Uterus (tissue), 4 donors: Measurements from ENCODE around the gene JARID2. TPM values are rescaled to one million over a fixed set of nuclear protein-coding genes. Genes with fewer than 3 reads are reported as not detected.

Source experiments
- DNase-seq, 2 donors: peaks; one replicate each; pipeline ENCODE4 v3.0.0-alpha.2; 2019 to 2020
- H3K27ac ChIP-seq, 2 donors: fragments of 200-600 bp; sonication (generic); 1 replicate in 1 of 2; 2 replicates in 1 of 2; pipeline ENCODE4 v1.5.1; 2016 to 2018
- H3K27me3 ChIP-seq, 2 donors: fragments of 200-600 bp; sonication (generic); one replicate each; pipeline ENCODE4 v1.5.1; 2018 to 2019; ENCODE audit warnings: control low read depth in 1 of 2
- H3K36me3 ChIP-seq, 2 donors: fragments of 200-600 bp; sonication (generic); one replicate each; pipeline ENCODE4 v1.5.1; 2019; ENCODE audit warnings: control low read depth in 1 of 2
- H3K4me1 ChIP-seq, 2 donors: fragments of 200-600 bp; sonication (generic); one replicate each; pipeline ENCODE4 v1.5.1; 2018 to 2019; ENCODE audit warnings: control low read depth in 1 of 2
- H3K4me3 ChIP-seq, 2 donors: fragments of 200-600 bp; sonication (generic); 1 replicate in 1 of 2; 2 replicates in 1 of 2; pipeline ENCODE4 v1.5.1; 2018 to 2019; ENCODE audit warnings: mild to moderate bottlenecking in 1 of 2
- H3K9me3 ChIP-seq, 2 donors: fragments of 200-600 bp; sonication (generic); one replicate each; pipeline ENCODE4 v1.5.1; 2019; ENCODE audit warnings: control low read depth in 1 of 2
- CTCF ChIP-seq, 4 experiments: fragments of 200-600 bp in 2 of 4; fragments of 450-650 bp in 2 of 4; sonication (generic) in 2 of 4; IDR thresholded peaks; one replicate each; pipeline ENCODE4 v1.5.1; 2016 to 2019; ENCODE audit warnings: antibody characterized with exemption in 4 of 4, mild to moderate bottlenecking in 2 of 4, moderate library complexity in 1 of 4
- POLR2A ChIP-seq, 2 donors: fragments of 450-650 bp; IDR thresholded peaks; one replicate each; pipeline ENCODE4 v1.6.1; 2016; ENCODE audit warnings: antibody characterized with exemption in 2 of 2, mild to moderate bottlenecking in 1 of 2, moderate library complexity in 1 of 2
- intact Hi-C: fragments of 100-400 bp; cut with DNase I; formaldehyde crosslinking; loops from one replicate; pipeline ENCODE4 v1.15.1; 2023; ENCODE audit warnings: low total_unique reads
- total RNA-seq, 4 donors: library from RNA; depleted of rRNA in 3 of 4; stranded (reverse); fragments of >200 nt in 3 of 4; gene quantifications; one replicate each; pipeline versions ENCODE4 v1.1.0 to v1.2.4, GENCODE V29; 2014 to 2023
- donor health status: DM: yes; HTN: yes; CAD: no.

JARID2 gene
- total RNA-seq, 4 donors from 2014 or later = 2.6 to 15.8 (median 8.0) TPM

- H3K4me3 ChIP-seq = no peak overlapping the region
- intact Hi-C loops = loop anchor here (10.0 kb wide), 1 partner anchor 262 kb away; no protein-coding TSS in a partner anchor
Observed at GRCh38 chr6:15232836-15233510, 12.9 kb upstream of the JARID2 start.

GRCh38 chr6:15234068-15234758 lies 11.7 kb upstream of the JARID2 start:
- Histone ChIP-seq H3K9me3 (no peaks in the 10 kb centered on the region), H3K36me3 (no peaks in the 10 kb centered on the region), H3K27ac (no peak overlapping the region), H3K4me3 (no peak overlapping the region), H3K27me3 (no peaks in the 10 kb centered on the region), H3K4me1 (no peaks in the 10 kb centered on the region)
- DNase-seq = no peak
- TF ChIP-seq CTCF (IDR thresholded peaks at IDR 0.05) (no peak), POLR2A (IDR thresholded peaks at IDR 0.05) (no peak)
- intact Hi-C loops = loop anchor here (10.0 kb wide), 1 partner anchor 261 kb away; no protein-coding TSS in a partner anchor

More at GRCh38 chr6:15232836-15233510, 12.9 kb upstream of the JARID2 start:
- Histone ChIP-seq H3K36me3 (no peaks in the 10 kb centered on the region), H3K27me3 (no peaks in the 10 kb centered on the region), H3K4me1 (no peaks in the 10 kb centered on the region), H3K9me3 (no peaks in the 10 kb centered on the region), H3K27ac (no peak overlapping the region)
- no peak for DNase-seq
- TF ChIP-seq POLR2A (IDR thresholded peaks at IDR 0.05) (no peak), CTCF (IDR thresholded peaks at IDR 0.05) (no peak)

- Histone ChIP-seq H3K27me3 (no peaks in the 10 kb centered on the region), H3K36me3 (no peaks in the 10 kb centered on the region), H3K4me1 (no peaks in the 10 kb centered on the region), H3K9me3 (no peaks in the 10 kb centered on the region), H3K27ac (no peak overlapping the region), H3K4me3 (no peak overlapping the region)
- DNase-seq = no peak
- intact Hi-C loops = loop anchor here (10.0 kb wide), 1 partner anchor 255 kb away; no protein-coding TSS in a partner anchor
- no peak for TF ChIP-seq CTCF (IDR thresholded peaks at IDR 0.05)
- no peak for TF ChIP-seq POLR2A (IDR thresholded peaks at IDR 0.05)
Observed at GRCh38 chr6:15239616-15240364, 6.1 kb upstream of the JARID2 start.

GRCh38 chr6:15242503-15242902 lies 3.4 kb upstream of the JARID2 start:
- no peak overlapping the region for H3K27ac ChIP-seq
- H3K4me1 ChIP-seq = no peaks in the 10 kb centered on the region
- intact Hi-C loops = no loop called here
- no peaks in the 10 kb centered on the region for H3K9me3 ChIP-seq
- no peaks in the 10 kb centered on the region for H3K36me3 ChIP-seq
- H3K4me3 ChIP-seq = no peak overlapping the region
- DNase-seq = no peak
- H3K27me3 ChIP-seq = no peaks in the 10 kb centered on the region
- TF ChIP-seq POLR2A (IDR thresholded peaks at IDR 0.05) = no peak
- TF ChIP-seq CTCF (IDR thresholded peaks at IDR 0.05) = no peak
